T-helper 2 cell (primary cell): ENCODE measurements around the gene CNR2.
A peak's percentile ranks its signal among the peaks of the same experiment; 100 is the strongest.
"Not testable (repeated sequence)": the region's sequence is repeated elsewhere in the genome, so short reads cannot be mapped to it uniquely, and the experiment has no call there.

ENCODE experiments used
- DNase-seq, 5 experiments: peaks; one replicate each; pipeline versions ENCODE4 v3.0.0 to v3.0.0-alpha.2; 2012 to 2022

CNR2 gene

DNA sequence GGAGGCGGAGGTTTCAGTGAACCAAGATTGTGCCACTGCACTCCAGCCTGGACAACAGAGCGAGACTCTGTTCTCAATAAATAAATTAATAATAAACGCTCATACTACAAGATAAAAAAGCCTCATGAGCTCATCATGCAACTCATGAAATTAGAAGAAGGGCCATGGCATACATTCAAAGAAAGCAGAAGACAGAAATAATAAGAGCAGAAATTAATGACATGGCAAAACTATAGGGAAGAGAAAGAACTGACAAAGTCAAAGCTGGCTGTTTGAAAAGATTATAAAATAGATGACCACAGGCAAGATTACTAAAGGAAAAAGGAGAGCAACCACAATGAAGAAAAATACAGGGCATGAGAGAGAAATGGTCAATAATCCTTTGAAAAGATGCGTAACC lies 30.4 kb downstream of the CNR2 start:
- DNase-seq, result no peak

DNA sequence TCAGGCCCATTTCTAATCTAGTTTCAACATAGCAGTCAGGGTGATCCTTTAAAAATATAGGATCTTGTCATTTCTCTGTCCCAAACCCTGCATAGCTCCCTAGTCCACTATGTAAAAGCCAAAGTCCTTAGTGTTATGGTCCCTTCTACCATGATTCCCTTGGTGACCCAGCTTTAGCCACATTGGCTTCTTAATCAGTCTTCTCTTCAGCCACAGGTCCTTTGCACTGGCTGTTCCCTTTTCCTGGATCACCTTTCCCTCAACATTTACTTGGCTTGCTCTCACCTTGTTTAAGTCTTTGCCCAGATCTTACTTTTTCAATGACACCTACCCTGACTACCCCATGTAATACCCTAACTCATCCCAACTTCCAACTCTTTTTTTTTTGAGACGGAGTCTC lies 33.4 kb downstream of the CNR2 start:
- no peak for DNase-seq

DNA sequence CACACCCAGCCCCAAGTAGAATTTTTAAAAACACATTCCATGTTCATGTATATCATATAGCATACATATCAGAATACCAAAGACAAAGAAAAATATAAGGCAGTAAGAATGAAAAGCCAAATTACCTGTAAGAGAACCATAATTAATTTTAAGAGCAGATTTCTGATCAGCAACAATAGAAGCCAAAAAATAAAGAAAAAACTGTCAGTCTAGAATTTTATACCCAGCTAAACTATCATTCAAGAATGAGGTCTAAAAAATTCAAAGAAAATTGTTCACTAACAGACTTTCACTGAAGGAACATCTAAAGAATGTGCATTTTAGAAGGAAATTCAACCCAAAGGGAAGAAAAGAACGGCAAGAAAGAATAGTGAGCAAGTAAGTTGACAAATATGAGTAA lies 34.5 kb downstream of the CNR2 start:
- DNase-seq, result no peak

DNA sequence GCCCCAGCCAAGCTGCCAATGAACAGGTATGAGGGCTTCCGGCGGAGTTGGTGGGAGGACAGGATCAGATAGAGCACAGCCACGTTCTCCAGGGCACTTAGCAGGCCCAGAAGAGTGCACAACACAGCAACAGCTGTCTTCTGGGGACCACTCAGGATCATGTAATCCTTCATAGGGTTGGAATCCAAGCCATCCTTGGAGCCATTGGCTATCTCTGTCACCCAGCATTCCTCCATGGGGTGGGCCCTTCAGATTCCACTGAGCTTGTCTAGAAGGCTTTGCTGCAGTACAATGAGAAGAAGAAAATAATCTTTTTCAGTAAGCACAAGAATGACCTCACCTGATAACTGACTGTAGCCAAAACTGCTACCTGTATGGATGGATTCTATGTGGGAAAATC lies 37.8 kb downstream of the CNR2 start:
- DNase-seq, result no peak

DNA sequence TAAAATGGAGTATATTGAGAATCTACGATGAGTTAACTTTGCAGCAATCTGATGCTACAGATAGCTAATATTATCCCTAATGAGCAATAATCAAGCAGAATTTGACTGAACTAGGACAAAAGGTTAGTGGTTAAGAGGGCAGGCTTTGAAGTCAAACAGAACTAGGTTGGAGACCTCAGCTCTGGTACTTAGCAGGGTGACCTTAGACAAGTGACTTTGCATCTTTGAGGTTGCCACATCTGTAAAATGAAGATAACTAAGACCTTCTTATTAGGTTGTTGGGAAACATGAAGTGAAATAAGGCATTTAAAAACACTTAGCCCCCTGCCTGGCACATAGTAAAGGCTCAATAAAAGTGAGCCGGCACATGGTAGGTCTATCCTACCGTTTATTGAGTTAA lies 40.7 kb downstream of the CNR2 start:
- no peak for DNase-seq

DNA sequence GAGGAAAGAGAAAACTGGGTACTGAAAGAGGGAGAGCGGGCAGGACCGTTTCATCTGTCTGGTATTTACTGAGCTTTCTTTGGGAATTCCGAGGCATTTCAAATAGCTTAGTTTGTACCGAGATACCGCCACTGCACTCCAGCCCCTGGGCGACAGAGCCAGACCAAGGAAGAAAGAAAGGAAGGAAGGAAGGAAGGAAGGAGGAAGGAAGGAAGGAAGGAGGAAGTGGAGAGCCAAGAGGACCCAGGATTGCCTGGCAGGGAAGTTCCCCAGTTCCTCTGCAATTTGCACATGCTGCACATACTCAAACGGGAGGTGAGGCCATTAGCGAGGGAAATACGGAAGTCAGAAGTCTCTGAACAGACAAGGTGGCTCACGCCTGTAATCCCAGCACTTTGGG lies 44.1 kb downstream of the CNR2 start:
- no peak for DNase-seq

DNA sequence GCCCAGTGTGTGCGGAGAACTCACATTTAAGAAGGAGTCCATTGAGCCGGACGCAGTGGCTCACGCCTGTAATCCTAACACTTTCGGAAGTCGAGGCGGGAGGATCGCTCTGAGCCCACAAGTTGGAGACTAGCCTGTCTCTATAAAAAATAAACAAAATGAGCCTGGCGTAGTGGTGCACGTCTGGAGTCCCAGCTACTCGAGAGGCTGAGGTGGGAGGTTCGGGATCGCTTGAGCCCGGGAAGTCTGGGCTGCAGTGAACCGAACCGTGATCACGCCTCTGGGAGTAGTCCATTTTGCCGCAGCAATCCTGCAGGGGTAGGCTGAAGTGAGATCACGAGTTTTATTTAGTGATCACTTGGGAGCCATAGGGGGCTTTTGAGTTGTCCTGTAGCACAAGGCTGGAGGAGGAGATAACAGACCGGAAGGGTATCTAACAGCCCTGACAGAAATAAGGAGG lies 44.6 kb downstream of the CNR2 start:
- DNase-seq, result no peak

DNA sequence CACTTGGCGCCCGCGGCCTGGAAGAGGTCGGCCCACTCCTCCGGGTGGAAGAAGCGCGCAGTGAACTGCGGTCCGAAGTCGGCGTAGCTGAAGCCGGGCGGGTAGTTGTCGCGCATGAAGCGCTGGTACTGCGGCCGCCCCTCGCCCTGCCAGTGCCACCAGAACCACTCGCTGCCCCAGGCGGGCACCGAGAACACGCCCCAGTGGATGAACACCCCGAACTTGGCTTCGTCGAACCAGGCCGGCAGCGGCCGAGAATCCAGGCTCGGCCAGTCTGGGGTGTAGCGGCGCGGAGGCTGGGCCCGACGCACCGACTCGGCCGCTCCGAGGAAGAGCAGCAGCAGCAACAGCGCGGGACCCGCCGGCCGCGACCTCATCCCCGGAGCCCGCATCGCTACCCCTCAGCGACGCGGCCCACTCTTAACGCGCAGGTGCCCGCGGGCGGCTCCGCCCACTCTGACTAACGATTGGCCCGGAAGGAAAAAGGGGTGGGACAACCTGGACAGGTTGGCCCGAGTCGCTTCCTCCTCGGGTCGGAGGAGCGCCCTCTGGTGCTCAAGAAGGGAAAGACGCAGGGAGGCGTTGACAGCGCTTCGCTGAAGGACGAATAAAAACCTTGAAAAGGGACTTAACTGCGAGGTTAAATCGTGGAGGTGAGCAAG lies 45.1 kb downstream of the CNR2 start, which contains the start of gene FUCA1:
Gene FUCA1 (minus strand): TSS at position 396 of the 662 bp plus-strand sequence. CDS start 4 bp downstream, at position 392.
- peak; percentile 90 to 94 (median 93) for DNase-seq

DNA sequence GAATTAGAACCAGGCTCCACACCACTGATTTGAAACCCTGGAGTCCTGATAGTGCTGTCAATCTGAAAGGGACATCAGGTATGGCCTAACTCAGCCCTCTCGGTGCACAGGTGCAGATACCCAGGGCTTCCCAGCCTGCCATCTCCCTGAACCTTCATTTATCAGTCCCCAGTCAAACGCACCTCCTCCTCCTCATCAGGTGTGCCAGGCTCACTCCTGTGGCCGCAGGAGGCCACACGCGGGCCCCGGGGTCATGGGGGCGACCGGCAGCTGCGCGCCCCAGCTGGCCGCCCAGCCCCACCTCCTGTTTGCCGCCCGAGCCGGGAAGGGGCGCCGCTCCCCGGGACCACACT lies 45.6 kb downstream of the CNR2 start:
- DNase-seq, result no peak

DNA sequence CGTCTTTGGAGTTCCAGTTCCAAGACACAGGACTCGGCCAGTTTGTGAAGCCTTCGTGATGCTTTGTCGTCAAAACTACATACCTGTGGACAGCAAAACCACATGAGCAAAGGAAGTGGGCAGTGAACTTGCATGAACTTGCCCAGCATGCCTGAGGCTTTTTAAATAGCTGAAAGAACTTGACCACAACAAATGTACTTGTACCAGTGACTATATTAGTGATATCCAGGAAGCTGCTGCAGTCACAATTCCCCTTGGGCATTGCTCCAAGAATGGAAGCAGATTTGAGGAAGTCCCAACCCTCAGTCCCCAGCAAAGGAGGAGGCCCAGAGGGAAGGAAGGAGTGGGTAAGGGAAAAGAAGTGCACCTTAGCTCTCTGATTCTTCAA lies 47.6 kb downstream of the CNR2 start:
- no peak for DNase-seq

DNA sequence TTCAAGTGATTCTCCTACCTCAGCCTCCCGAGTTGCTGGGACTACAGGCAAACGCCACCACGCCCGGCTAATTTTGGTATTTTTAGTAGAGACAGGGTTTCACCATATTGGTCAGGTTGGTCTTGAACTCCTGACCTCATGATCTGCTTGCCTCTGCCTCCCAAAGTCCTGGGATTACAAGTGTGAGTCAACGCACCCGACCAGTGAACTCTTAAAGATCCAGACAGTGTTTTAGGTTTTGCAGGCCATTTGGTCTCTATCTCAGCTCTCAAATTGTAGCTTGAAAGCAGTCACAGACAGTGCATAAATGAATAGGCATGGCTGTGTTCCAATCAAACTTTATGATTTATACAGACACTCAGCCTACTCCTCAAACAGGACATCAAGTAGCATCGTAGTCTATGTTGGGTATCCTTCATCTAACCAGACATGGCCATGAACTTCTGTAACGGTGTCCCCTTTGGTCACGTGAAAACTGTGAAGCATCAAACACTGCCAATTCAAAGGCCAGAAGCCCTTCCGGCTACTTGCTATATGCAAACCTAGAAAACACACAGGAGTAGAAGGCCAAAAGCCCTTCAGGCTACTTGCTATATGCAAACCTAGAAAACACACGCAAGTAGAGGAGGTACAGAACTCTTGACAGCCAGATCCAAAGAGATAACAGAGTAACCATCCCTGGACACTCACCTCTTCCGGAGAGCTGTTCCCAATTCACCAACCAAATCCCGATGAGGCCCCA lies 48.2 kb downstream of the CNR2 start:
- no peak for DNase-seq

DNA sequence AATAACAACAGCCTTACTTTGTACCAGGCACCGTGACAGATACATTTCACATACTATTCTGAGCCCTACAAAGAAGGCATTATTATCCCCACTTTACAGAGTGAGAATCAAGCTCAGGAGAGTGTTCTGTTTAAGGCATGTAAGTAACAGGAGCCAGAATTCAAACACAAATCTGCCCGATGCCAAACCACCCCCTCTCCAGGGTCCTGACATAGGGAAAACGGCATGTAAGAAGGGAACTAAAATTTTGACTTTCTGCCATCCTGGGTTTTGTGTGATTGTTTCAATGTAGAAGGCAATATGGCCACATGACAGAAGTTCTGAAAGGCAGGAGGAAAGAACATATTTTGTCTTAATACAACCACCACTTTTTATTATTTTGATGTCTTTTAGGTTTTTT lies 50.5 kb downstream of the CNR2 start:
- no peak for DNase-seq

DNA sequence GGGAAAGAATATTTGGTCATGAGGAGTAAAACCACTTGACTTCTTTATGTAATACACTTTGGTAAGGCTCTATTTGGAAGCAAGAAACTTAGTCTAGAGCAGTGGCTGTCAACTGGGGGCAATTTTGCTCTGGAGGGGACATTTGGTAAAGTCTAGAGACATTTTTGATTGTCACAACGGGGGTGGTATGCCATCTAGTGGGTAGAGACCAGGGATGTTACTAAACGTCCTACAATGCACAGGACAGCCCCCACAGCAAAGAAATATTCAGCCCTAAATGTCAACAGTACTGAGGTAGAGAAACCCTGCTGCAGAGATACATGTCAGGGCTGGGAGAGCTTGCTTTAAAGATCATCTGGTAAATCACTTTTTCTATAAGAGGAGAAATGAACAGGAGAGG lies 58.6 kb downstream of the CNR2 start:
- peak in 1 of 5 experiments; percentile 42 for DNase-seq

DNA sequence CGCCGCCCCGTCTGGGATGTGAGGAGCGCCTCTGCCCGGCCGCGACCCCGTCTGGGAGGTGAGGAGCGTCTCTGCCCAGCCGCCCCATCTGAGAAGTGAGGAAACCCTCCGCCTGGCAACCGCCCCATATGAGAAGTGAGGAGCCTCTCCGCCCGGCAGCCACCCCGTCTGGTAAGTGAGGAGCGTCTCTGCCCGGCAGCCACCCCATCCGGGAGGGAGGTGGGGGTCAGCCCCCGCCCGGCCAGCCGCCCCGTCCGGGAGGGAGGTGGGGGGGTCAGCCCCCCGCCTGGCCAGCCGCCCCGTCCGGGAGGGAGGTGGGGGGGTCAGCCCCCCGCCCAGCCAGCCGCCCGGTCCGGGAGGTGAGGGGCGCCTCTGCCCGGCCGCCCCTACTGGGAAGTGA lies 60.0 kb downstream of the CNR2 start:
- DNase-seq, result not testable (repeated sequence)

DNA sequence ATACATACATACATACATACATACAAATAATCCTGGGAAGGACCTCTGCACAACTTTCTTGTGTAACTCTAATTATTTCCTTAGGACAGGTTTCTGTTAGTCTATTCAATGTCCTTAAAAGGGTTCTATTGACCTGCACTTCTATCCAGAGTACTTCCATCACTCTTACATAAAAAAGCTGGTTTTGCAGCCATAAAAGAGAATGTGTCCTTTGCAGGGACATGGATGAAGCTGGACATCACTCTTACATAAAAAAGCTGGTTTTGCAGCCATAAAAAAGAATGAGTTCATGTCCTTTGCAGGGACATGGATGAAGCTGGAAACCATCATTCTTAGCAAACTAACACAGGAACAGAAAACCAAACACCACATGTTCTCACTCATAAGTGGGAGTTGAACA lies 61.8 kb downstream of the CNR2 start:
- DNase-seq, result not testable (repeated sequence)

DNA sequence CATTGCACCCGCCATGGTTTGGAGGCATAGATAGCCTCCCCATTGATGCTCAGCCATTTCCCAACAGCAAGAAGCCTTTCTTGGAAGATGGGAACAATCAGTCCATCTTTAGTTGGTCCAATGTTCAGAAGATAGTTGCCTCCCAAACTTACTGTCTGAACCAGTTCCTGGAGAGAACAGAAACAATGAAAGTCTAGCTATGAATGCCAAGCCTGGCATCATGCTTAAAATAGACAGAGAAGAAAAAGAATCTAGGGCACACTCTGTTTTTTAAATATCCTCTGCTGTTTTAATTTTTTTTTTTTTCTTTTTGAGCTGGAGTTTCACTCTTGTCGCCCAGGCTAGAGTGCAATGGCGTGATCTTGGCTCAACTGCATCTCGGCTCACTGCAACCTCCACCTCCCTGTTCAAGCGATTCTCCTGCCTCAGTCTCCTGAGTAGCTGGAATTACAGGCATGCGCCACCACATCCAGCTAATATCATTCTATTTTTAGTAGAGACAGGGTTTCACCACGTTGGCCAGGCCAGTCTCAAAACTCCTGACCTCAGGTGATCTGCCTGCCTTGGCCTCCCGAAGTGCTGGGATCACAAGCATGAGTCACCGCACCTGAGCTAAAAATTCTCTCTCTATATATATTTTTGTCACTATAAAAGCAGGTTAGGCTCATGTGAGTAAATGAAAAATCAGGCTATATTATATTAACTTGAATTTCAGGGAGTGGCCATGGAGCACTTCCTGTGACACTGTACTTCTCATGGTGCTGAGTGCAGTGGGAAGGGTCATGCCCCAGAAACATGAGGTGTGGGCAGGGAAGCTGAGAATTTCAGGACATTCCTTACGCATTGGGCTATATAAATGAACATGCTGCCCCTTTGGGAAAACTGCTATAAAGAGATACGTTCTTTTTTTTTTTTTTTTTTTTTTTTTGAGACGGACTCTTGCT lies 64.2 kb downstream of the CNR2 start:
- no peak for DNase-seq

DNA sequence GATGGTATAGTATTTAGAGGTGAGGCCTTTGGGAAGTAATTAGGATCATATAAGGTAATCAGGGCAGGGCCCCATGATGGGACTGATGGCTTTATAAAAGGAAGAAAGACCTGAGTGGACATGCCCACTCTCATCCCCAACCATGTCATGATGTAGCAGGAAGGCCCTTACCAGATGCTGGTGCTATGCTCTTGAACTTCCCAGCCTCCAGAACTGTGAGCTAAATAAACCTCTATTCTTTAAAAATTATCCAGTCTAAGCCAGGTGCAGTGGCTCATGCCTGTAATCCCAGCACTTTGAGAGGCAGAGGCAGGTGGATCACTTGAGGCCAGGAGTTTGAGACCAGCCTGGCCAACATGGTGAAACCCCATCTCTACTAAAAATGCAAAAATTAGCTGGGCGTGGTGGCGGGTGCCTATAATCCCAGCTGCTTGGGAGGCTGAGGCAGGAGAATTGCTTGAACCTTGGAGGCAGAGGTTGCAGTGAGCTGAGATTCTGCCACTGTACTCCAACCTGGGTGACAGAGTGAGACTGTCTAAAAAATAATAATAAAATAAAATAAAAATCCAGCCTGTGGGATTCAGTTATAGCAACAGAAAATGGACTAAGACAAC lies 65.6 kb downstream of the CNR2 start:
- not testable (repeated sequence) for DNase-seq

DNA sequence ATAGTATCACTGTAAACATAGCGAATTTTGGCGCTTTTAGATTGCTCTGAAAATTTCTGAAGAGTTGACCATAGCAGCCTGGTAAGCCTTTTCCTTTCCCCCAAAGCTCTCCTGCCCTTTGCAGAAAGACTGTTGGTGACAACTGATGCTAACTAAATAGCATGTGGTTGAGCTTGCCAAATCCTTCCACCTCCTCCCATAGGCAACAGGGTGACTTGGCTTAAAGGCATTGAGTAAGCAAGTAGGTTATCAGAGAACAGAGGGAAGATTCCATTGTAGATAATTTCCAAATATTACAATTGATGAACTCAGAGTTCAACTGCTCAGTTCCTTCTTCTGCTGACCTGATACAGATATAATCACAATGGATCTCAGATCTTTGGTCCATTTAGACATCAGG lies 68.0 kb downstream of the CNR2 start:
- DNase-seq, result no peak

DNA sequence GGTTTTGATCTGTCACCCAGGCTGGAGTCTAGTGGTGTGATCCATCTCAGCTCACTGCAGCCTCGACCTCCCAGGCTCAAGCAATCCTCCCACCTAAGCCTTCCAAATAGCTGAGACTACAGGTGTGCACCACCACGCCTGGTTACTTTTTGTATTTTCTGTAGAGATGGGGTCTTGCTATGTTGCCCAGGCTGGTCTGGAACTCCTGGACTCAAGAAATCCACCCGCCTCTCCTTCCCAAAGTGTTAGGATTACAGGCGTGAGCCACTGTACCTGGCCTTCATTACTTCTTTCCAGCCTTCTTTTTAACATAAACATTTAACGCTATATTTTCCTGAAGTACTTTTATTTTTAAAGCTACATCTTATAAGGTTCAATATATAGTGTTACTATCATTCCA lies 69.5 kb downstream of the CNR2 start:
- DNase-seq, result no peak

DNA sequence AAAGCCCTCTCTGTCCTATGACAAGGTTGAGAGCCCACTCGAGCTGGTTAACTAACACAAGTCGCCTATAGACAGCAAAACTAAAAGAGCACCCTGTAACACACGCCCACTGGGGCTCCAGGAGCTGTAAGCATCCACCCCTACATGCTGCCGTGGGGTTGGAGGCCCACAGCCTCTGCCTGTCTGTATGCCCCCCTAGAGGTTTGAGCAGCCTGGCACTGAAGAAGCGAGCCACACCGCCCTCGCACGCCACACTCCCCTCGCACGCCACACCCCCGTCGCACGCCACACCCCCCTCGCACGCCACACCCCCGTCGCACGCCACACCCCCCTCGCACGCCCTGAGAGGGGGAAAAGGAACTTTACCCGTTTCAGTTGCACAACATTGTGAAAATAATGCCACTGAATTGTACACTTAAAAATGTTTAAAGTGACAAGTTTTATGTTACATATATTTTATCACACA lies 74.7 kb downstream of the CNR2 start:
- peak; percentile 55 to 85 (median 69) for DNase-seq

DNA sequence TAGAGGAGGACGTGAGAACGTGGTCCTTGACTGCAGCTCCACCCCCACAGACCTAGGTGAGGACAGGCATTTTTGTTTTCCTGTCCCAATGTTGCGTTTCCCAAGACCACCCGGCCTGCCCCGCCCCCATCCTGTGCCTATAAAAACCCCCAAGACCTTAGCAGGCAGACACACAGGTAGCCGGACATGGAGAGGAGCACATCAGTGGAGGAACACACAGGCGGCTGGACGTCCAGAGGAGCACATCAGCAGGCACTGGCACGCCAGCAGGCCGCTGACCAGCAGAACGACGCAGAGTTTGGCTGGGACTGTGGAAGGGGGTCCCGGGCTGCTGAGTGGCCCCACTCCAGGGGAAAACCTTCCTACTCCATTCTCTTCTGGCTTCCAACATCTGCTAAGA lies 75.3 kb downstream of the CNR2 start:
- DNase-seq, result peak in 1 of 5 experiments; percentile 11

DNA sequence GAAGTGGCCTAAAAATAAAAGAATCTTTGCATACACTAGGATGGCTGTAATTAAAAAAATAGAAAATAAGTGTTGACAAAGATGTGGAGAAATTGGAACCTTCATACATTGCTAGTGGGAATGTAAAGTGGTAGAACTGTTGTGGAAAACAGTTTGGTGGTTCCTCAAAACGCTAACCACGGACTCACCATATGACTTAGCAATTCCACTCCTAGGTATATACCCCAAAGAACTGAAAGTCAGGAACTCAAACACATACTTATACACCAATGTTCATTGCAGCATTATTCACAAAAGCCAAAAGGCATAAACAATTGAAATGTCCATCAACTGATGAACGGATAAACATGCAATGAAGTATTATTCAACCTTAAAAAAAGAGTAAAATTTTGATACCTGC lies 77.1 kb downstream of the CNR2 start:
- DNase-seq, result peak in 1 of 5 experiments; percentile 14

DNA sequence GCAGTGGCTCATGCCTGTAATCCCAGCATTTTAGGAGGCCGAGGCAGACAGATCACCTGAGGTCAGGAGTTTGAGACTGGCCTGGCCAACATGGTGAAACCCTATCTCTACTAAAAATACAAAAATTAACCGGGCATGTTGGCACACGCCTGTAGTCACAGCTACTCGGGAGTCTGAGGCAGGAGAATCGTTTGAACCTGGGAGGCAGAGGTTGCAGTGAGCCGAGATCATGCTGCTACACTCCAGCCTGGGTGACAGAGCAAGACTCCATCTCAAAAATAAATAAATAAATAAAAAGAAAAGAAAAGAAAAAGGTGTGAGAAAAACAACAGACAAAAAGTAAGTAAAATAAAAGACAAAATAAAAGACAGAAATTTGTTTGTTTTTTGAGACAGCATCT lies 79.0 kb downstream of the CNR2 start:
- not testable (repeated sequence) for DNase-seq
